IMR-90 (cell line): ENCODE measurements around the gene SLIT1. TPM values are rescaled to one million over a fixed set of nuclear protein-coding genes. Genes with fewer than 3 reads are reported as not detected.

Experiments used
- ATAC-seq: fragments of 200-7000 bp; cut with Tn5 transposase; 2 replicates; pipeline ENCODE4 v1.9.1; 2020; ENCODE audit warnings: low read depth, mild to moderate bottlenecking, moderate library complexity
- BruUV-seq: library from RNA; stranded (reverse); fragments of 400-500 nt; replicated peaks from 2 replicates; lab custom pipeline; 2021; lab: Mats Ljungman, UMichigan
- CTCF ChIA-PET: fragments of 300-600 bp; formaldehyde crosslinking; extraction: SDS; loops from one replicate; lab custom pipeline; 2021; ENCODE audit warnings: antibody characterized with exemption; lab: Yijun Ruan, JAX
- POLR2A ChIA-PET: fragments of 300-600 bp; sonication (Branson Sonifier 250); formaldehyde crosslinking; loops from one replicate; lab custom pipeline; 2022; ENCODE audit warnings: antibody characterized with exemption; ENCODE audit not compliant: unreplicated experiment; lab: Charles Lee
- DNase-seq: peaks from one replicate; pipeline ENCODE4 v3.0.0; 2013
- H2AFZ ChIP-seq: replicated peaks from 2 replicates; pipeline ENCODE3; 2013; ENCODE audit warnings: low read length, mild to moderate bottlenecking; ENCODE audit not compliant: poor library complexity
- H2AK5ac ChIP-seq: 2 replicates; pipeline ENCODE4 v1.6.1; 2013; ENCODE audit warnings: low read depth, low read length, inconsistent platforms
- H2AK9ac ChIP-seq: replicated peaks from 2 replicates; pipeline ENCODE3; 2013; ENCODE audit warnings: mild to moderate bottlenecking, low read depth, low read length, moderate library complexity; ENCODE audit not compliant: poor library complexity
- H2BK120ac ChIP-seq: 2 replicates; pipeline ENCODE4 v1.6.1; 2013; ENCODE audit warnings: low read depth, low read length, inconsistent platforms
- H2BK15ac ChIP-seq: 3 replicates; pipeline ENCODE4 v1.6.1; 2013; ENCODE audit warnings: low read depth, low read length, inconsistent platforms
- H2BK20ac ChIP-seq: 2 replicates; pipeline ENCODE4 v1.6.1; 2013; ENCODE audit warnings: low read depth, mild to moderate bottlenecking, inconsistent platforms, low read length, moderate library complexity
- H2BK5ac ChIP-seq: 2 replicates; pipeline ENCODE4 v1.6.1; 2013; ENCODE audit warnings: mild to moderate bottlenecking, low read depth, low read length, inconsistent platforms; ENCODE audit not compliant: poor library complexity, severe bottlenecking
- H3K14ac ChIP-seq: replicated peaks from 2 replicates; pipeline ENCODE4 v1.6.1; 2013; ENCODE audit warnings: low read depth, low read length, inconsistent platforms
- H3K18ac ChIP-seq: 2 replicates; pipeline ENCODE4 v1.6.1; 2013; ENCODE audit warnings: low read depth, low read length, control low read depth
- H3K23ac ChIP-seq: 2 replicates; pipeline ENCODE4 v1.6.1; 2013; ENCODE audit warnings: low read depth, low read length, inconsistent platforms
- H3K27ac ChIP-seq: 2 replicates; pipeline ENCODE4 v1.5.1; 2013; ENCODE audit warnings: mild to moderate bottlenecking, control low read depth, low read length; ENCODE audit not compliant: insufficient read depth
- H3K27me3 ChIP-seq: 2 replicates; pipeline ENCODE4 v1.6.1; 2013; ENCODE audit warnings: low read length; ENCODE audit not compliant: control insufficient read depth, insufficient read depth
- H3K36me3 ChIP-seq: 2 replicates; pipeline ENCODE4 v1.6.1; 2013; ENCODE audit warnings: low read length, mixed read lengths; ENCODE audit not compliant: control insufficient read depth, insufficient read depth
- H3K4ac ChIP-seq: 2 replicates; pipeline ENCODE4 v1.6.1; 2013; ENCODE audit warnings: low read depth, low read length, inconsistent platforms
- H3K4me1 ChIP-seq: 2 replicates; pipeline ENCODE4 v1.6.1; 2013; ENCODE audit warnings: low read length, mixed read lengths; ENCODE audit not compliant: control insufficient read depth, insufficient read depth
- H3K4me2 ChIP-seq: 2 replicates; pipeline ENCODE4 v1.6.1; 2013; ENCODE audit warnings: low read depth, mild to moderate bottlenecking, control low read depth, low read length, moderate library complexity
- H3K4me3 ChIP-seq: 2 replicates; pipeline ENCODE4 v1.5.1; 2013; ENCODE audit warnings: low read depth, mild to moderate bottlenecking, control low read depth, low read length, moderate library complexity; ENCODE audit not compliant: insufficient read depth
- H3K56ac ChIP-seq: 2 replicates; pipeline ENCODE4 v1.6.1; 2013; ENCODE audit warnings: low read length, inconsistent platforms; ENCODE audit not compliant: insufficient read depth; ENCODE audit errors: extremely low read depth
- H3K79me1 ChIP-seq, 2 experiments: 2 replicates each; pipeline ENCODE4 v1.6.1; 2013; ENCODE audit warnings: low read length in 2 of 2, inconsistent platforms in 1 of 2, low read depth in 1 of 2
- H3K9ac ChIP-seq: 2 replicates; pipeline ENCODE4 v1.6.1; 2013; ENCODE audit warnings: low read depth, low read length, control low read depth
- H3K9me1 ChIP-seq: 2 replicates; pipeline ENCODE4 v1.6.1; 2013; ENCODE audit warnings: low read length, inconsistent platforms; ENCODE audit not compliant: insufficient read depth
- H3K9me3 ChIP-seq: 2 replicates; pipeline ENCODE4 v1.6.1; 2013; ENCODE audit warnings: low read length; ENCODE audit not compliant: control insufficient read depth, insufficient read depth
- H4K20me1 ChIP-seq: 2 replicates; pipeline ENCODE4 v1.6.1; 2013; ENCODE audit warnings: low read length, inconsistent platforms; ENCODE audit not compliant: insufficient read depth
- H4K5ac ChIP-seq: 2 replicates; pipeline ENCODE4 v1.6.1; 2013; ENCODE audit warnings: mild to moderate bottlenecking, low read depth, low read length, control low read depth
- H4K8ac ChIP-seq, 2 experiments: 2 replicates each; pipeline ENCODE4 v1.6.1; 2013; ENCODE audit warnings: low read depth in 2 of 2, low read length in 2 of 2, control low read depth in 1 of 2, inconsistent platforms in 1 of 2
- H4K91ac ChIP-seq: 2 replicates; pipeline ENCODE4 v1.6.1; 2013; ENCODE audit warnings: low read depth, low read length, inconsistent platforms; ENCODE audit not compliant: insufficient read depth
- BHLHE40 ChIP-seq: fragments of 150-350 bp; IDR thresholded peaks from 2 replicates; pipeline ENCODE4 v1.6.1; 2016; ENCODE audit warnings: mild to moderate bottlenecking, low read depth, low read length
- CEBPB ChIP-seq: IDR thresholded peaks from 2 replicates; pipeline ENCODE4 v1.6.1; 2012; ENCODE audit warnings: low read depth, low read length, improper control_type of control experiment
- CHD1 ChIP-seq: IDR thresholded peaks from 2 replicates; pipeline ENCODE4 v1.6.1; 2012; ENCODE audit warnings: low read depth, low read length, improper control_type of control experiment
- FOS ChIP-seq: fragments of 150-350 bp; IDR thresholded peaks from 2 replicates; pipeline ENCODE4 v1.6.1; 2016; ENCODE audit warnings: low read depth, low read length
- MAFK ChIP-seq: IDR thresholded peaks from 2 replicates; pipeline ENCODE4 v1.6.1; 2012; ENCODE audit warnings: low read depth, low read length, improper control_type of control experiment
- MAZ ChIP-seq: IDR thresholded peaks from 2 replicates; pipeline ENCODE4 v1.6.1; 2012; ENCODE audit warnings: low read depth, mild to moderate bottlenecking, low read length, improper control_type of control experiment, moderate library complexity, borderline replicate concordance
- MXI1 ChIP-seq: IDR thresholded peaks from 2 replicates; pipeline ENCODE4 v1.6.1; 2012; ENCODE audit warnings: low read depth, mild to moderate bottlenecking, low read length, moderate library complexity, borderline replicate concordance
- NFE2L2 ChIP-seq: fragments of 150-350 bp; IDR thresholded peaks from 2 replicates; pipeline ENCODE4 v1.6.1; 2016; ENCODE audit warnings: low read depth, mild to moderate bottlenecking, low read length
- POLR2A ChIP-seq: IDR thresholded peaks from 2 replicates; pipeline ENCODE4 v1.6.1; 2012; ENCODE audit warnings: mild to moderate bottlenecking, low read depth, low read length
- RAD21 ChIP-seq: IDR thresholded peaks from 2 replicates; pipeline ENCODE4 v1.6.1; 2012; ENCODE audit warnings: low read length, improper control_type of control experiment
- RCOR1 ChIP-seq: IDR thresholded peaks from 2 replicates; pipeline ENCODE4 v1.6.1; 2012; ENCODE audit warnings: mild to moderate bottlenecking, low read length, improper control_type of control experiment; ENCODE audit not compliant: insufficient replicate concordance
- RFX5 ChIP-seq: IDR thresholded peaks from 2 replicates; pipeline ENCODE4 v1.8.0; 2012; ENCODE audit warnings: low read depth, mild to moderate bottlenecking, low read length, moderate library complexity
- SMC3 ChIP-seq: fragments of 150-350 bp; IDR thresholded peaks from 2 replicates; pipeline ENCODE4 v1.6.1; 2016; ENCODE audit warnings: low read depth, mild to moderate bottlenecking, antibody characterized with exemption, low read length, moderate library complexity
- WGBS, 2 experiments: methylation state at CpG; one replicate each; pipeline versions ENCODE4 v1.1.5 to v1.1.7; 2013; ENCODE audit warnings: missing lambda C conversion rate in 2 of 2; ENCODE audit not compliant: insufficient read length in 1 of 2; ENCODE audit errors: extremely low coverage in 2 of 2; 5-methylcytosine and 5-hydroxymethylcytosine counted together
- dilution Hi-C: fragments of 300-500 bp; cut with HindIII; formaldehyde crosslinking; loops from one replicate; pipeline ENCODE4 v1.14.3; 2018; ENCODE audit warnings: low sequenced_read_pairs; ENCODE audit not compliant: unreplicated experiment
- in situ Hi-C: fragments of 300-500 bp; cut with MboI; formaldehyde crosslinking; loops from 3 replicates; pipeline ENCODE4 v1.14.3; 2019; ENCODE audit warnings: low sequenced_read_pairs, inconsistent platforms, mixed read lengths
- intact Hi-C: fragments of 100-400 bp; cut with micrococcal nuclease; formaldehyde crosslinking; loops from 2 replicates; pipeline ENCODE4 v1.10.0; 2022
- polyA plus RNA-seq, 3 experiments: library from polyadenylated mRNA; depleted of rRNA; stranded (reverse); fragments of >200 nt; gene quantifications; 2 replicates each; pipeline ENCODE4 v1.2.3, GENCODE V29; 2012; ENCODE audit warnings: low replicate concordance in 1 of 3
- total RNA-seq: library from RNA; depleted of rRNA; stranded (reverse); fragments of >200 nt; gene quantifications from 2 replicates; pipeline ENCODE4 v1.2.3, GENCODE V29; 2012
- TF ChIP-seq, protein P1 (sequence below): fragments of 150-350 bp; IDR thresholded peaks from 2 replicates; pipeline ENCODE4 v1.6.1; 2017; ENCODE audit warnings: mild to moderate bottlenecking, antibody characterized with exemption, low read length, low read depth
- TF ChIP-seq, protein P2 (sequence below): fragments of 150-350 bp; IDR thresholded peaks from 2 replicates; pipeline ENCODE4 v1.6.1; 2016; ENCODE audit warnings: low read depth, mild to moderate bottlenecking, low read length, moderate library complexity, borderline replicate concordance
- TF ChIP-seq, protein P3 (sequence below): conservative IDR thresholded peaks from 2 replicates; pipeline ENCODE4 v1.5.1; 2012; ENCODE audit warnings: mild to moderate bottlenecking, low read depth, low read length, improper control_type of control experiment

SLIT1 gene
- total and polyA plus RNA-seq, 2 of the 4 experiments (the other 2 are of a cell fraction) = under 0.01 TPM

DNA sequence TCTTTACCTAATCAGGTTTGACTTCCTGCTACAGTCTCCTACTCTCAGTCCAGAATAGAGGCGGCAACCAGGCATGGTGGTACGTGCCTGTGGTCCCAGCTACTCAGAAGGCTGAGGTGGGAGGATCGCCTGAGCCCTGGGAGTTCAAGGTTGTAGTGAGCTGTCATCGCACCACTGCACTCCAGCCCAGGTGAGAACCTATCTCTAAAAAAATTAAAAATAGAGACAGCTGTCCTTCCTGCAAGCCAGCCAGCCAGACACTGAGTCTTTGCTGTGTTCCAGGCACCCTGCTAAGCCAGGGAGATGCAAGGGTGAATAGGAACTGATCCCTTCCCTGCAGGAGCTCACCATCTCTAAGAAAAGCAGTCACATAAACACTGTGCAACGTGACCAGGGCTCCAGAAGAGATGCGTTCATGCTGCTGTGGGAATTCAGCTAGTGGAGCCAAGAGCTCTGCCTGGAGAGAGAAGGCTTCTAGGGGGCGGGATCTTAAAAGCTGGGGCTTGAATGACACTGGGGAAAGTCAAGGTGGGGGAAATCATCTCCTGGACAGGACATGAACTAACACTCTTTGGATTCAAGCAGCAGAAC is 22.1 kb upstream of the SLIT1 start:
- H3K4ac ChIP-seq = no peak overlapping the region
- intact Hi-C loops = no loop called here
- no peak for TF ChIP-seq MAFK
- TF ChIP-seq FOS = no peak
- TF ChIP-seq MXI1 = no peak
- TF ChIP-seq RAD21 = no peak
- TF ChIP-seq SMC3 = no peak
- no peak for TF ChIP-seq CEBPB
- TF ChIP-seq, protein P1, sequence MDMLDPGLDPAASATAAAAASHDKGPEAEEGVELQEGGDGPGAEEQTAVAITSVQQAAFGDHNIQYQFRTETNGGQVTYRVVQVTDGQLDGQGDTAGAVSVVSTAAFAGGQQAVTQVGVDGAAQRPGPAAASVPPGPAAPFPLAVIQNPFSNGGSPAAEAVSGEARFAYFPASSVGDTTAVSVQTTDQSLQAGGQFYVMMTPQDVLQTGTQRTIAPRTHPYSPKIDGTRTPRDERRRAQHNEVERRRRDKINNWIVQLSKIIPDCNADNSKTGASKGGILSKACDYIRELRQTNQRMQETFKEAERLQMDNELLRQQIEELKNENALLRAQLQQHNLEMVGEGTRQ = no peak
- no peak for TF ChIP-seq BHLHE40
- TF ChIP-seq, protein P2, sequence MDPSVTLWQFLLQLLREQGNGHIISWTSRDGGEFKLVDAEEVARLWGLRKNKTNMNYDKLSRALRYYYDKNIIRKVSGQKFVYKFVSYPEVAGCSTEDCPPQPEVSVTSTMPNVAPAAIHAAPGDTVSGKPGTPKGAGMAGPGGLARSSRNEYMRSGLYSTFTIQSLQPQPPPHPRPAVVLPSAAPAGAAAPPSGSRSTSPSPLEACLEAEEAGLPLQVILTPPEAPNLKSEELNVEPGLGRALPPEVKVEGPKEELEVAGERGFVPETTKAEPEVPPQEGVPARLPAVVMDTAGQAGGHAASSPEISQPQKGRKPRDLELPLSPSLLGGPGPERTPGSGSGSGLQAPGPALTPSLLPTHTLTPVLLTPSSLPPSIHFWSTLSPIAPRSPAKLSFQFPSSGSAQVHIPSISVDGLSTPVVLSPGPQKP = no peak
- TF ChIP-seq POLR2A = no peak
- no peak for TF ChIP-seq RFX5
- no peak for TF ChIP-seq RCOR1
- TF ChIP-seq NFE2L2 = no peak
- TF ChIP-seq, protein P3, sequence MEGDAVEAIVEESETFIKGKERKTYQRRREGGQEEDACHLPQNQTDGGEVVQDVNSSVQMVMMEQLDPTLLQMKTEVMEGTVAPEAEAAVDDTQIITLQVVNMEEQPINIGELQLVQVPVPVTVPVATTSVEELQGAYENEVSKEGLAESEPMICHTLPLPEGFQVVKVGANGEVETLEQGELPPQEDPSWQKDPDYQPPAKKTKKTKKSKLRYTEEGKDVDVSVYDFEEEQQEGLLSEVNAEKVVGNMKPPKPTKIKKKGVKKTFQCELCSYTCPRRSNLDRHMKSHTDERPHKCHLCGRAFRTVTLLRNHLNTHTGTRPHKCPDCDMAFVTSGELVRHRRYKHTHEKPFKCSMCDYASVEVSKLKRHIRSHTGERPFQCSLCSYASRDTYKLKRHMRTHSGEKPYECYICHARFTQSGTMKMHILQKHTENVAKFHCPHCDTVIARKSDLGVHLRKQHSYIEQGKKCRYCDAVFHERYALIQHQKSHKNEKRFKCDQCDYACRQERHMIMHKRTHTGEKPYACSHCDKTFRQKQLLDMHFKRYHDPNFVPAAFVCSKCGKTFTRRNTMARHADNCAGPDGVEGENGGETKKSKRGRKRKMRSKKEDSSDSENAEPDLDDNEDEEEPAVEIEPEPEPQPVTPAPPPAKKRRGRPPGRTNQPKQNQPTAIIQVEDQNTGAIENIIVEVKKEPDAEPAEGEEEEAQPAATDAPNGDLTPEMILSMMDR = no peak
- TF ChIP-seq CHD1 = no peak
- no peak for TF ChIP-seq MAZ
- no peak overlapping the region for H4K5ac ChIP-seq
- H3K79me1 ChIP-seq = no peaks in the 10 kb centered on the region
- H3K4me2 ChIP-seq = no peak overlapping the region
- H3K27ac ChIP-seq = no peak overlapping the region
- H3K9me3 ChIP-seq = no peaks in the 10 kb centered on the region
- ATAC-seq = no peak
- peak overlapping the region; percentile 24 for H2AK9ac ChIP-seq
- no peak overlapping the region for H3K9ac ChIP-seq
- no CpG with 5 or more reads among the region's 7 CpGs for WGBS, 2 experiments
- H3K56ac ChIP-seq = no peak overlapping the region
- H4K20me1 ChIP-seq = no peaks in the 10 kb centered on the region
- no peak overlapping the region for H2BK15ac ChIP-seq
- no peak overlapping the region for H2BK120ac ChIP-seq
- no TSS peak for BruUV-seq
- H3K9me1 ChIP-seq = no peaks in the 10 kb centered on the region
- ChIA-PET POLR2A (no interaction called here), CTCF (interaction anchor here (2.4 to 4.1 kb wide), 2 partner anchors 10 to 135 kb away, joined by 10 to 24 read pairs; no protein-coding TSS in a partner anchor)
- no peak overlapping the region for H3K4me3 ChIP-seq
- no peak overlapping the region for H3K18ac ChIP-seq
- H3K4me1 ChIP-seq = no peaks in the 10 kb centered on the region
- H3K27me3 ChIP-seq = peaks cover 35% of the 10 kb centered on the region
- H3K14ac ChIP-seq = no peak overlapping the region
- H2BK5ac ChIP-seq = no peak overlapping the region
- H2AK5ac ChIP-seq = no peak overlapping the region
- in situ Hi-C loops = loop anchor here (10.0 kb wide), 1 partner anchor 133 kb away; no protein-coding TSS in a partner anchor
- H2BK20ac ChIP-seq = no peak overlapping the region
- H4K91ac ChIP-seq = no peak overlapping the region
- no peak overlapping the region for H4K8ac ChIP-seq
- dilution Hi-C loops = no loop called here
- H2AFZ ChIP-seq = no peak overlapping the region
- DNase-seq = no peak
- H3K36me3 ChIP-seq = no peaks in the 10 kb centered on the region
- H3K23ac ChIP-seq = no peak overlapping the region
